ENCODE data around the gene PRR7. TPM values are rescaled to one million over a fixed set of nuclear protein-coding genes. Genes with fewer than 3 reads are reported as not detected.

The PRR7 gene
- total and polyA plus RNA-seq, 7 donors, result 0.39 to 3.8 (median 1.8) TPM

DNA sequence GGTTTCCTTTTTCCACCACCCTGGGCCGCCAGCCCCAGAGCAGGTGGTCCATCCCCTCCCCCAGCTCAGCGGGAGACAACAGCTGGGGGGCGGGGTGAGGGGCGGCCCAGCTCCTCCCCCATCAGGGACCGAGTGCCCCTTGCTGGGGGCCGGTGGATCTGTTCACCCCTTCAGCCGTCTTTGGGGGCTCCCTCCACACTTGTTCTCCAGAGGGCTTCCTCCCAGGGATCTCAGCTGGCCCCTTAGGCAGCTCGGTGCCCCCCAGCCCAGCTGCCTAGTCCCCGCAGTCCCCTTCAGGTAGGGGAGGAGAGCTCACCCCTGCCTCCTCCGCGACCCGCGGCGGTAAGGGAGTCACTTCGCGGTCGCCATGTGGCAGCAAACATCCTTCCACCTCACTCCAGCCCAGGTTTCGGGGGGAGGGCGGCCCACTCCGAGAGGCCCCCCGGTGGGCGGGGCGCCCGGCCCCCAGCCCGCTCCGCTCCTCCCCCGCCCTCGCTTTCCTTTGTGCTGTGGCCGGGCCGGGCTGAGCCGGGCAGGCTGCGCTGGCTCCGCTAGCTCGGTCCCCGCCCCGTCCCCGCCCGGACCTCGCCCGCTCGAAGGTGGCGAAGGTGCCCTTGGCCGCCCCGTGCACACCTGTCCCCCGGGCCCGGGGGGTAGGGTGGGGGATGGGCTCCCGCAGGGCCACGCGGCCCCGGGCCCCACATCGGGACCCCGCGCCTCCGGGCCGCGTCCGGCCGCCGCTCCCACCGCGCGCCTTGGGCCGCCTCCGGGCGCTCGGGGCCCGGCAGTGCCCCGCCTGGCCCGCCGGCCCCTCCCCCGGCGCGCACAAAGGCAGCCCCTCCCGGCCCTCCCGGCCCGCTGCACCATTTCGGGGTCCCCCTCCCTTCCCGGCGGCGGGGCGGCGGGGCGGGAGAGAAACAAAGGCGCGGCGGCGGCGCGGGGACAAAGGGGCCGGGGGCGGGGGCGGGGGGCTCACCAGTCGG is 26.1 kb downstream of the PRR7 start:
- WGBS, 3 donors, result 2 to 12% (median 3%) methylated on average over 22 to 93 of the region's 93 CpGs
- Histone ChIP-seq H3K27ac (peak overlapping the region; percentile 55), H3K27me3 (ENCODE audit: insufficient read depth in 3 of 3, low read length in 2 of 3) (no peaks in the 10 kb centered on the region), H3K36me3 (ENCODE audit: insufficient read depth in 1 of 2, low read depth in 1 of 2) (no peaks in the 10 kb centered on the region), H3K9me3 (no peaks in the 10 kb centered on the region), H3K4me3 (peak overlapping the region; percentile 76), H3K4me1 (peaks cover 8% of the 10 kb centered on the region)
- peak in 1 of 2 donors; percentile 50 for DNase-seq
- ATAC-seq, result peak; percentile 4 to 24 (median 20)
- intact Hi-C loops (cut with DNase I), result no loop called here
- TF ChIP-seq, protein P1, sequence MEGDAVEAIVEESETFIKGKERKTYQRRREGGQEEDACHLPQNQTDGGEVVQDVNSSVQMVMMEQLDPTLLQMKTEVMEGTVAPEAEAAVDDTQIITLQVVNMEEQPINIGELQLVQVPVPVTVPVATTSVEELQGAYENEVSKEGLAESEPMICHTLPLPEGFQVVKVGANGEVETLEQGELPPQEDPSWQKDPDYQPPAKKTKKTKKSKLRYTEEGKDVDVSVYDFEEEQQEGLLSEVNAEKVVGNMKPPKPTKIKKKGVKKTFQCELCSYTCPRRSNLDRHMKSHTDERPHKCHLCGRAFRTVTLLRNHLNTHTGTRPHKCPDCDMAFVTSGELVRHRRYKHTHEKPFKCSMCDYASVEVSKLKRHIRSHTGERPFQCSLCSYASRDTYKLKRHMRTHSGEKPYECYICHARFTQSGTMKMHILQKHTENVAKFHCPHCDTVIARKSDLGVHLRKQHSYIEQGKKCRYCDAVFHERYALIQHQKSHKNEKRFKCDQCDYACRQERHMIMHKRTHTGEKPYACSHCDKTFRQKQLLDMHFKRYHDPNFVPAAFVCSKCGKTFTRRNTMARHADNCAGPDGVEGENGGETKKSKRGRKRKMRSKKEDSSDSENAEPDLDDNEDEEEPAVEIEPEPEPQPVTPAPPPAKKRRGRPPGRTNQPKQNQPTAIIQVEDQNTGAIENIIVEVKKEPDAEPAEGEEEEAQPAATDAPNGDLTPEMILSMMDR (IDR thresholded peaks at IDR 0.05), result no peak

DNA sequence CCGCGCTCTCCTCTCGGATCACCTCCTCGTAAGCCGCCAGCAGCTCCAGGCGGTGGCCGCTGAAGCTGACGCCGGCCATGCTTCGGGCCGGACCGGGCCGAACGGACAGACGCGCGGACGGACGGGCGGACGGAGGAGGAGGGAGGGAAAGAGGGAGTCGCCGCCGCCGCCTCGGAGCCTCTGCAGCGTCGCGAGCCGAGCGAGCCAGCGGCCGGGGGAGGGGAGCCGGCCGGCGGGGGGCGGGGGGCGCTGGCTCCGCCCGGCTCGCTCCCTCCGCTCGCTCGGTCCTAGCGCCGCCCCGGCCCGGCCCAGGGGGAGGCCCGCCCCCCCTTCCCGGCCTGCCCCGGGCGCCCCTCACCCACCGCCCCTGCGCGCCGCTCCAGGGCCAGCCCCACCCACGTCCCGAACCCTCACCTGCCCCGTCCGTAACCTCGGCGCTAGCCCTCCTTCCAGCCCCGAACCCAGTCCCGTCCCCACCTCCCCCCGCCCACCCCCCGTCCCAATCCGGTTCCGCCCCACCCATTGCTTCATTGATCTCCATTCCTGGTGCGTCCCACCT is 26.9 kb downstream of the PRR7 start, which contains the start of gene DBN1:
Gene DBN1 (minus strand): TSS at position 192 of the 559 bp plus-strand sequence. CDS start 113 bp downstream, at position 79.
- intact Hi-C loops (cut with DNase I), result no loop called here
- H3K27ac ChIP-seq, result peak within 1 kb of the TSS; percentile 55
- peak; percentile 62 to 78 for DNase-seq
- peak within 1 kb of the TSS; percentile 76 for H3K4me3 ChIP-seq
- TF ChIP-seq, protein P1 (IDR thresholded peaks at IDR 0.05), result no peak
- H3K27me3 ChIP-seq (ENCODE audit: insufficient read depth in 3 of 3, low read length in 2 of 3), result no peaks in the 10 kb centered on the region
- no peaks in the 10 kb centered on the region for H3K36me3 ChIP-seq (ENCODE audit: insufficient read depth in 1 of 2, low read depth in 1 of 2)
- peak; percentile 23 to 58 (median 46) for ATAC-seq
- 4 to 14% (median 8%) methylated on average over 7 to 65 of the region's 69 CpGs for WGBS, 3 donors
- H3K9me3 ChIP-seq, result no peaks in the 10 kb centered on the region
- H3K4me1 ChIP-seq, result peaks cover 11% of the 10 kb centered on the region

DNA sequence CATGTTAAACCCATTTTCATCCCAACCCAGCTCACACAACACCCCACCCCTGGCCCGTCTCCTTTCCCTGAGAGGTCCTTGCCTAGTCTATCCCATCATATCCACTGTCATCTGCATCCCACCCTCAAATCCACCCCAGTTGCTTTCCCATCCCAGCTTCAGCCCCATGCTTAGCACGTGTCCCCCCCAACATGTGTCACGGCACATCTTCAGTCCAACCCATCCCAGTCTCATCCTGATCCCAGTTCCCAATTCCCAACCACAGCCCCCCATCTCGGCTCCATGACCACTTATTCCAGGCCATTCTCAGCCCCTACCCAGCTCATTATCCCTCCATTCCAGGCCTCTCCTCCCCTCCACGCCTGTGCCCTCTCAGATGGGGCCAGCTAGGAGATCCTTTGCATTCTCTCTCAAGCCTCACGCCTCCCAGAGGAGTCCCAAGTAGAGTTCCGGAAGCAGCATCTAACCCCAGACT is 27.4 kb downstream of the PRR7 start:
- H3K9me3 ChIP-seq, result no peaks in the 10 kb centered on the region
- DNase-seq, result no peak
- ATAC-seq, result no peak
- 52 to 61% (median 56%) methylated on average over 7 of the region's 7 CpGs for WGBS, 3 donors
- no peaks in the 10 kb centered on the region for H3K27me3 ChIP-seq (ENCODE audit: insufficient read depth in 3 of 3, low read length in 2 of 3)
- no peaks in the 10 kb centered on the region for H3K36me3 ChIP-seq (ENCODE audit: insufficient read depth in 1 of 2, low read depth in 1 of 2)
- TF ChIP-seq, protein P1 (IDR thresholded peaks at IDR 0.05), result no peak
- H3K4me1 ChIP-seq, result peaks cover 16% of the 10 kb centered on the region
- no peak overlapping the region for H3K27ac ChIP-seq
- intact Hi-C loops (cut with DNase I), result no loop called here
- no peak overlapping the region for H3K4me3 ChIP-seq

DNA sequence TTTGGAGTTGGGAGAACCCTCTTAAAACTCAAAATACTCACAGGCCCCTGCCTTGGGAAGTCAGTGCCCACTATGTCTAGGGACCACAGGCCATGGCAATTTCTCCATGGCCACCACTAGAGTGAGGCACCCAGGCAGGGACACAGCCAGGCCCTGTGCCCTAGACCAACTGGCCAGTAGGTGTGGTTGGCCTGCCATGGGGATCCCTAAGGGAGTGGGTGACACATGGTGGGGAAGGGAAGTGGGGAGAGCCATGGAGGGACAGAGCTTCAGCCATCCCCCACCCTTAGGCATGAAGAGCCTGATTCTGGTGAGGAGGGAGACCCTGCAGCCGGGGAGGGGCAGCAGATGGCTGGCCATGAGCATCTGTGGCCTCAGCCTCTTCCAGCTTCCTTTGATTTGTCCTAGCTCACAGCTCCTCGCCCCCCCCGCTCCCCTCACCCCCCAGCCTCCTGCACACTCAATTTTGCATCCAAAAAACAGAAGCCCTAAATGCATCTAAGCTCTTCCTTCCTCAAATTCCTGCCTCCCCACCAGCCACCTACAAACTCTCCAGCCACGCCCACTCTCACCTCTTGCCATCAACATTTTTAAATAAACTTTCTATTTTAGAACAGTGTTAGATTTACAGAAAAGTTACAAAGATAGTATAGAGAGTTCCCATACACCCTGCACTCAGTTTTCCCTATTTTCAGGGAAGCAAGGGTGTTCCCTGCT is 28.4 kb downstream of the PRR7 start:
- Histone ChIP-seq H3K4me3 (no peak overlapping the region), H3K36me3 (ENCODE audit: insufficient read depth in 1 of 2, low read depth in 1 of 2) (no peaks in the 10 kb centered on the region), H3K9me3 (no peaks in the 10 kb centered on the region), H3K27ac (no peak overlapping the region), H3K4me1 (peaks cover 24% of the 10 kb centered on the region), H3K27me3 (ENCODE audit: insufficient read depth in 3 of 3, low read length in 2 of 3) (no peaks in the 10 kb centered on the region)
- intact Hi-C loops (cut with DNase I), result no loop called here
- DNase-seq (no peak), ATAC-seq (no peak)
- TF ChIP-seq, protein P1 (IDR thresholded peaks at IDR 0.05), result no peak
- 67 to 69% (median 69%) methylated on average over 3 to 4 of the region's 4 CpGs for WGBS, 3 donors

Data from psoas muscle (tissue), 8 donors.